Measurements from ENCODE around the gene ZNF790.

GRCh38 chr19:36838784-36839324, 667 bp upstream of the ZNF790 start:
- TF ChIP-seq FOXK2 (IDR thresholded peaks at IDR 0.05) (no peak), NFRKB (IDR thresholded peaks at IDR 0.05) (no peak), SP1 (IDR thresholded peaks at IDR 0.05) (no peak), ZNF384 (IDR thresholded peaks at IDR 0.05) (no peak), ELF4 (IDR thresholded peaks at IDR 0.05) (no peak), FOXM1 (IDR thresholded peaks at IDR 0.05; ENCODE audit: borderline replicate concordance) (no peak), TARDBP (IDR thresholded peaks at IDR 0.05) (no peak), ARNT (IDR thresholded peaks at IDR 0.05) (no peak)
